CD4-positive, alpha-beta T cell (primary cell): ENCODE measurements around the gene PRIMA1. TPM values are rescaled to one million over a fixed set of nuclear protein-coding genes. Genes with fewer than 3 reads are reported as not detected.

ENCODE experiments used
- ATAC-seq: fragments of 200-7000 bp; cut with Tn5 transposase; one replicate; pipeline ENCODE4 v1.10.0; 2022; ENCODE audit warnings: mild to moderate bottlenecking; ENCODE audit not compliant: poor library complexity
- CTCF ChIA-PET: fragments of 350-600 bp; sonication (Branson Sonifier 250); formaldehyde crosslinking; loops from one replicate; lab custom pipeline; 2021; ENCODE audit warnings: antibody characterized with exemption, inconsistent platforms; lab: Charles Lee
- POLR2A ChIA-PET: fragments of 350-600 bp; sonication (Branson Sonifier 250); formaldehyde crosslinking; loops from one replicate; lab custom pipeline; 2021; ENCODE audit warnings: antibody characterized with exemption, inconsistent platforms; lab: Charles Lee
- DNase-seq, 14 experiments: peaks; one replicate each; pipeline ENCODE4 v3.0.0-alpha.2; 2013 to 2020; ENCODE audit warnings: mixed read lengths in 2 of 14
- H3K27ac ChIP-seq, 2 donors: one replicate each; pipeline versions ENCODE4 v1.5.1 to v1.7.0; 2013; ENCODE audit warnings: low read length in 2 of 2, low read depth in 1 of 2, mild to moderate bottlenecking in 1 of 2
- H3K27me3 ChIP-seq, 2 experiments: 1 replicate in 1 of 2; 2 replicates in 1 of 2; pipeline versions ENCODE4 v1.6.1 to v1.7.0; 2013; ENCODE audit warnings: low read length in 2 of 2, control low read depth in 1 of 2, mild to moderate bottlenecking in 1 of 2, moderate library complexity in 1 of 2; ENCODE audit not compliant: insufficient read depth in 2 of 2, control insufficient read depth in 1 of 2
- H3K36me3 ChIP-seq: one replicate; pipeline ENCODE4 v1.6.1; 2013; ENCODE audit warnings: low read length, control low read depth; ENCODE audit not compliant: insufficient read depth
- H3K4me1 ChIP-seq: one replicate; pipeline ENCODE4 v1.6.1; 2013; ENCODE audit warnings: low read length, control low read depth; ENCODE audit not compliant: insufficient read depth
- H3K4me3 ChIP-seq: one replicate; pipeline ENCODE4 v1.5.1; 2013; ENCODE audit warnings: mild to moderate bottlenecking, low read length, moderate library complexity
- H3K9me3 ChIP-seq, 2 experiments: 1 replicate in 1 of 2; 2 replicates in 1 of 2; pipeline versions ENCODE4 v1.6.1 to v1.7.0; 2013; ENCODE audit warnings: low read length in 2 of 2, mild to moderate bottlenecking in 2 of 2, control low read depth in 1 of 2, moderate library complexity in 1 of 2; ENCODE audit not compliant: control insufficient read depth in 1 of 2, insufficient read depth in 1 of 2
- H3K27ac Mint-ChIP-seq: one replicate; pipeline ENCODE4 v1.8.0; 2020; ENCODE audit warnings: mixed read lengths
- H3K27me3 Mint-ChIP-seq: one replicate; pipeline ENCODE4 v1.8.0; 2021; ENCODE audit warnings: mixed read lengths
- H3K36me3 Mint-ChIP-seq: one replicate; pipeline ENCODE4 v1.8.0; 2021; ENCODE audit warnings: low read depth, mixed read lengths
- H3K4me1 Mint-ChIP-seq: one replicate; pipeline ENCODE4 v1.8.0; 2021; ENCODE audit warnings: low read depth, mixed read lengths
- H3K4me3 Mint-ChIP-seq: one replicate; pipeline ENCODE4 v1.8.0; 2020; ENCODE audit warnings: mild to moderate bottlenecking, mixed read lengths
- H3K9me3 Mint-ChIP-seq: one replicate; pipeline ENCODE4 v1.8.0; 2020; ENCODE audit warnings: mixed read lengths
- CTCF ChIP-seq: fragments of 200-600 bp; IDR thresholded peaks from one replicate; pipeline ENCODE4 v1.8.0; 2022; ENCODE audit warnings: antibody characterized with exemption, mild to moderate bottlenecking
- intact Hi-C, 2 experiments: fragments of 100-400 bp; cut with DNase I in 1 of 2; cut with micrococcal nuclease in 1 of 2; formaldehyde crosslinking; loops; one replicate each; pipeline versions ENCODE4 v1.15.1 to v1.9.0; 2023 to 2025; cut with DNase I, micrococcal nuclease
- total RNA-seq, 174 experiments: library from RNA in 2 of 174; stranded (reverse) in 2 of 174; gene quantifications; one replicate each; pipeline ENCODE4 v1.2.3 and lab custom pipeline; 2021 to 2026

Gene PRIMA1
- total RNA-seq, 2 experiments from 2014 or later = not detected

DNA sequence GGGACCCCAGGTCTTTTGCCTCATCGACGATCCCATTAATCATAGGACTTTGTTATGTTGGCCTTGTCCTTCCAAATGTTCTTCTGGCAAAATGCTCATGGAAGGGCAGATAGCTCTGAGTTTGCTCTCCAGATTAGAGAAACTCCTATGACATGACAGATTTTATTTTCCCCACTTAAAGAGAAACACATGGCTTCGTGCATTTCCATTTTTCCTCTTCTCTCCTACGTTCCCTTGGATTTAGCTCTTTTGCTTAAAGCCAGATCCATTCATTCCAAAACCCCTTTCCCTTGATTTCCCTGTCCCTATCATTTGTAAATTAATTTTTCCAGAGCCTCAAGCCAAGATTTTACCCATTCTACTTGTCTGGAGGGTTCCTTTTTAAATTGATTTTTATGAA lies 2.9 kb downstream of the PRIMA1 start:
- peaks cover 56% of the 10 kb centered on the region for H3K27me3 Mint-ChIP-seq
- ChIA-PET CTCF (no interaction called here), POLR2A (no interaction called here)
- H3K27me3 ChIP-seq = peaks cover 23 to 26% of the 10 kb centered on the region in 2 experiments
- no peaks in the 10 kb centered on the region for H3K36me3 ChIP-seq
- H3K4me3 ChIP-seq = no peak overlapping the region
- DNase-seq (no peak), ATAC-seq (no peak)
- TF ChIP-seq CTCF = no peak
- no peak overlapping the region for H3K27ac Mint-ChIP-seq
- H3K9me3 ChIP-seq = peaks cover 0 to 5% of the 10 kb centered on the region in 2 experiments
- no peak overlapping the region for H3K27ac ChIP-seq
- no peaks in the 10 kb centered on the region for H3K9me3 Mint-ChIP-seq
- intact Hi-C loops = no loop called here
- H3K4me3 Mint-ChIP-seq = no peak overlapping the region
- no peaks in the 10 kb centered on the region for H3K4me1 ChIP-seq
- H3K4me1 Mint-ChIP-seq = no peaks in the 10 kb centered on the region
- no peaks in the 10 kb centered on the region for H3K36me3 Mint-ChIP-seq

GRCh38 chr14:93784878-93785277 lies 3.4 kb downstream of the PRIMA1 start:
- intact Hi-C loops = no loop called here
- no peak for TF ChIP-seq CTCF
- Mint-ChIP-seq H3K4me1 (no peaks in the 10 kb centered on the region), H3K27ac (no peak overlapping the region), H3K36me3 (no peaks in the 10 kb centered on the region), H3K4me3 (no peak overlapping the region), H3K9me3 (no peaks in the 10 kb centered on the region), H3K27me3 (peaks cover 51% of the 10 kb centered on the region)
- Histone ChIP-seq H3K4me1 (no peaks in the 10 kb centered on the region), H3K36me3 (no peaks in the 10 kb centered on the region), H3K9me3 (peaks cover 0 to 5% of the 10 kb centered on the region in 2 experiments), H3K27me3 (peaks cover 21 to 23% of the 10 kb centered on the region in 2 experiments), H3K27ac (no peak overlapping the region), H3K4me3 (no peak overlapping the region)
- ATAC-seq (no peak), DNase-seq (no peak)
- ChIA-PET CTCF (no interaction called here), POLR2A (no interaction called here)

DNA sequence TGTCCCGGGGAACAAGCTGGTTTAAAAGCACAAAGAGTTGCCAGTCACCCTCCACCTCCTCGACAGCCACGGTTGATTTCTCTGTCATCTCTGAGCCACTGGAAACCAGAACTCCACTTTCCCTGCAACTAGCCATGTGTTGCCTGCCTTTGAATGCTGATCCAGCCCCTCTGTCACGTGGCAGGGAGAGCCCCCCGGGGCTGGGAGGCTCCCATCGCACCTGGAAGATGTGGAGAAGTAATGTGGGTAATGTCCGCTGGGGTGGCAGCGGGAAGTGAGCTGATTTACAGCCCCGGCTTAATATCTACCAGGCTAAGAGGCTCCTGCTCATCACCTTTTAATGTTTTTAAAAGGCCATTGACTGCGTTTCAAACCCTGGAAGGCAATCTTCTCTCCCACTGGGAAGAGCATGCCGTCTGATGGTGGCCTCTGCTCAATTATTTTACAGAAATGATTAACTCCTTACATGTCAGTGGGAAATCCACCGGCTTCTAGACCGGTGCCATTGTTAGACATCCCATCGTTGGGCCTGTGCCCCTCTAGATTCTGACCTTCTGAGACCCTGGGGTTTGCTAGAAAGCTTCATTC lies 7.4 kb downstream of the PRIMA1 start:
- peaks cover 28% of the 10 kb centered on the region for H3K27me3 Mint-ChIP-seq
- no peak for TF ChIP-seq CTCF

More for the DNA sequence above, 7.4 kb downstream of the PRIMA1 start:
- no peaks in the 10 kb centered on the region for H3K36me3 Mint-ChIP-seq
- Histone ChIP-seq H3K36me3 (no peaks in the 10 kb centered on the region), H3K27ac (no peak overlapping the region), H3K9me3 (no peaks in the 10 kb centered on the region), H3K4me3 (no peak overlapping the region), H3K27me3 (peaks cover 5 to 6% of the 10 kb centered on the region in 2 experiments), H3K4me1 (no peaks in the 10 kb centered on the region)
- ChIA-PET POLR2A (no interaction called here), CTCF (no interaction called here)
- DNase-seq (no peak), ATAC-seq (no peak)
- H3K4me3 Mint-ChIP-seq = no peak overlapping the region
- intact Hi-C loops = no loop called here
- H3K4me1 Mint-ChIP-seq = no peaks in the 10 kb centered on the region
- no peaks in the 10 kb centered on the region for H3K9me3 Mint-ChIP-seq
- H3K27ac Mint-ChIP-seq = no peak overlapping the region
